GM20000 (cell line): ENCODE results near the gene KCTD3.

Experiments
- DNase-seq: peaks from one replicate; pipeline ENCODE4 v3.0.0; 2012; ENCODE audit warnings: low spot score
- TF ChIP-seq, protein P1 (sequence below): IDR thresholded peaks from 2 replicates; pipeline ENCODE4 v1.5.1; 2012; ENCODE audit warnings: mild to moderate bottlenecking, control low read depth; ENCODE audit errors: extremely low read depth, missing control alignments

Gene KCTD3

DNA sequence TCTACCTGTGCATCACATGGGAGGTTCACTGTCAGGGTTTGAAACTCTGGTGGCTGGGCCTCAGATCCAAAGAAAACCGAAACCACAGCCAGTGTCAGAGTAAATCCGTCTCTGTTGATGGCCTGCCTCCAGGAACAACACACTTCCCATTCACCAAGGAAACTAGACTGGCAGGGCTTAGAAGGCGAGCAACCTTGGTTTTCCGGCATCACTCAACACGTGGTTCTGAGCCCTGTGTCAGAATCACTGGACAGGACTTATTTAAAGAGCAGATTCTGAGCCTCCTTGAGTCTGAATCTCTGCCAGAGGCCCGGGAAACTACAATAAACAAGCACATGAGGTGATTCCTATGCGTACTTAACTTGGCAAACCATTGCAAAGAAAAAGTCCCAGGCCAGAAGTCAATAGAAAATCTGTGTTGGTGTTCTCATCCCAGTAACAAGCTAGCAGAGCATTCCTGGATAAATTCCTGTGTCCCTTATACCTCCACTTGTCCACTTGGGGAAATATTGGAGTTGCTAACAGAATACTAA lies 70.0 kb downstream of the KCTD3 start:
- no peak for DNase-seq
- TF ChIP-seq, protein P1, sequence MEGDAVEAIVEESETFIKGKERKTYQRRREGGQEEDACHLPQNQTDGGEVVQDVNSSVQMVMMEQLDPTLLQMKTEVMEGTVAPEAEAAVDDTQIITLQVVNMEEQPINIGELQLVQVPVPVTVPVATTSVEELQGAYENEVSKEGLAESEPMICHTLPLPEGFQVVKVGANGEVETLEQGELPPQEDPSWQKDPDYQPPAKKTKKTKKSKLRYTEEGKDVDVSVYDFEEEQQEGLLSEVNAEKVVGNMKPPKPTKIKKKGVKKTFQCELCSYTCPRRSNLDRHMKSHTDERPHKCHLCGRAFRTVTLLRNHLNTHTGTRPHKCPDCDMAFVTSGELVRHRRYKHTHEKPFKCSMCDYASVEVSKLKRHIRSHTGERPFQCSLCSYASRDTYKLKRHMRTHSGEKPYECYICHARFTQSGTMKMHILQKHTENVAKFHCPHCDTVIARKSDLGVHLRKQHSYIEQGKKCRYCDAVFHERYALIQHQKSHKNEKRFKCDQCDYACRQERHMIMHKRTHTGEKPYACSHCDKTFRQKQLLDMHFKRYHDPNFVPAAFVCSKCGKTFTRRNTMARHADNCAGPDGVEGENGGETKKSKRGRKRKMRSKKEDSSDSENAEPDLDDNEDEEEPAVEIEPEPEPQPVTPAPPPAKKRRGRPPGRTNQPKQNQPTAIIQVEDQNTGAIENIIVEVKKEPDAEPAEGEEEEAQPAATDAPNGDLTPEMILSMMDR, result no peak

DNA sequence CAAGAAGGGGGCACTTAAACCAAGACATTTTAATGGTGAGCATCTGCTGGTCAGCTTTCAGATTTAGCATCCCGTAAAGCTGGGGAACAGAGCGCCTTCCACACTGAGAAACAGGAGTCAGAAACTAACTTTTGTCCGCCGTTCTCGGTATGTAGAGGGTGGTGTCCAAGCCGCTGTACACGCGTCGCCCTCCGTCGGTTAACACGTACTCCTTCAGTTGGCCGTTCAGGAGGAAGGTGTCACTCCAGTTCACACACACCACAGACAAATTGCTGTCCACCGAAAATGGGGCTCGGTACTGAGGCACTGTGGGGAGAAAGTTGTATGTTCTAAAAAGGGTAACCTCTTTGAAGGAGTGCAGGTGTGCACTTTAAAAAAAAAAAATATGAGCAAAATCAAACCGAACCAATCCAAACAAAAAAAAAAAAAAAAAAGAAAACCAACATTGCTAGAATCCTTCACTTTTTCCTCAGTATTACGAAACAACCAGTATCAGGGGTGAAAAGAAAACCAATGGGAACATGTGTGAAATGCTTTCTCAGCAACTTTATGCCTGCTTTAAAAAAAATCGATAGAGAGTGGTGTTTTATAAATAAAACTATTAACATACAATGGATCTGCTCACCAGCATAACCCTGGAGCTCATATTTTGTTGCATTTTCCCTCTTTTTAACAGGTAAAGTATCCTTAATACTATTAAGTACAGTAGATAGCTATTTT lies 73.5 kb downstream of the KCTD3 start:
- no peak for DNase-seq
- TF ChIP-seq, protein P1, result no peak

DNA sequence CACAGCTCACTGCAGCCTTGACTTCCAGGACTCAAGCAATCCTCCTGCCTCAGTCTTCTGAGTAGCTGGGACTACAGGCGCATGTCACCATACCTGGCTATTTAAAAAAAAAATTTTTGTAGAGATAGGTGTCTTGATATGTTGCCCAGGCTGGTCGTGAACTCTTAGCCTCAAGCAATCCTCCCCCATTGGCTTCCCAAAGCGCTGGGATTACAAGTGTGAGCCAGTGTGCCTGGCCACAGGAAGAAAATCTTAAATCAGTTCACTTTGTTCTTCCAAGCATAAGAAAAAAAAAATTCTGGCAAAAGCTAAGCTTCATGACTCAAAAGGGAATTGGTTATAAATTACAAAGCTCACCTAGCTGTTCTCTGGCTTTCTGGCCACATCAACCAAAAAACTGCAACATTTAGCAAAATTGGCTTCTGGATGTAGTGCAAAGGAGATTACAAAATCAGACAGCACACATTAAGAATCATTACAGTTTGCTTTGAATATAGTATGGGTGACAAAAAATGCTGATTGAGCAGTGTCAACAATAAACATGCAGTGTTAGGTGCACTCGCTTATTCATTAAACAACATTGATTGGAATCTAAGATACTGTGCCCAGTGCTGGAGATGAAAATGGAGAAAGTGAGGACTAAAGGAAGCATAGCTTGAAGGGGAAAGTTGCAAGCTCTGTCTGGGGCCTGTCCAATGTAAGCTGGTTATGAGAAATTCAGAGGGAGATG lies 76.7 kb downstream of the KCTD3 start:
- TF ChIP-seq, protein P1, result no peak
- no peak for DNase-seq

DNA sequence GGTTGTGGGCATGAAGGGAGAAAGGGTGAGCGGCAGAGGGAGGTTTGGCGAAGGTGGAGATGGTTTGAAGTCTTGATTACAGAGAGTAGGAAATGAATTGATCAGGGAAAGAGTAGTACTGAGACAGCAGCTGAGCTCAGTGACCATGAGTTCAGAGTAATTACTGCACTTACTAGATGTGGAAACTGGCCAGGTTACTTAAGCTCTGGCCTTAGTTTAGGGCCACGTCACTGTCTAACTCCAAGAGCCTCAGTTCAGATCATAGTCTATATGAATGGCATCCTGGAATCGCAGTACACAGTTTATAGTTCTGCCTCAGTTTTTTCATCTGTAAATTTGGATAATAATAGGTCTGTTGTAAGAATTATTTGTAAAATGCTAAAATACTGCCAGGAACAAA lies 78.1 kb downstream of the KCTD3 start:
- DNase-seq, result no peak
- TF ChIP-seq, protein P1, result no peak

DNA sequence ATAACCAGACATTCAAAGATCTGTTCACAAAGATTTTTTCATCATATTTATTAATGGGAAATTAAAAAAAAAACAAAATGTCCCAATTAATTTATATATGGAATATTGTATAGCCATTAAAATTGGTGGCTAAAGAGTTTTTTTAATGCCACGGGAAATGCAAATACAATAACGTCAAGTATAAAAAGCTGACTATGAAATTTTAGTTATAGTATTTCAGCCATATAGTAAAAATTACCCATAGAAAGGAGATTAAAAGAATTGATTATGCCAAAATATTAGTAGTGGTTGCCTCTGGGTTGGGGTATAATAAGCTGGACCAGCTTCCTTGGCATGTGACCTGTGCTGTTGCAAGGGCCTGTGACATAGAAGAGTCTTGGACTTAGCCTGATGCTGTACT lies 78.8 kb downstream of the KCTD3 start:
- TF ChIP-seq, protein P1, result no peak
- DNase-seq, result no peak

DNA sequence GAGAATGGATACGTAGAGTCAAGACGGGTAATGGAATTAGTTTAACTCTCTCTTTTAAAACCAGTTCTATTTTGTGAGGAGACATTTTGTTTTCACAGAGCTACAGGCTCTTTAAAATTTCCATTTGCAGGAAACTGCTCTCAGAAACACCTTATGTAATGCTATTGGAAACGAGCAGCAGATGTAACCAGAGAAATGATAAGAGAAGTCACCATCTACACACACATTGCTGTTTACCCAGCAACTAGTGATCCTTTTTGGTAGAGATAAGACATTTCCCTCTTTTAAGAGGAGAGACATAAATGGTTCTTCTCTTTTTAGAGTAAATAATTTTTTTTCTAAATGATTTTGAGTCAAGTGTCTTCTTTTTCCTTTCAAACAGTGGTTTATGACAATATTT lies 80.6 kb downstream of the KCTD3 start:
- DNase-seq, result no peak
- TF ChIP-seq, protein P1, result no peak

DNA sequence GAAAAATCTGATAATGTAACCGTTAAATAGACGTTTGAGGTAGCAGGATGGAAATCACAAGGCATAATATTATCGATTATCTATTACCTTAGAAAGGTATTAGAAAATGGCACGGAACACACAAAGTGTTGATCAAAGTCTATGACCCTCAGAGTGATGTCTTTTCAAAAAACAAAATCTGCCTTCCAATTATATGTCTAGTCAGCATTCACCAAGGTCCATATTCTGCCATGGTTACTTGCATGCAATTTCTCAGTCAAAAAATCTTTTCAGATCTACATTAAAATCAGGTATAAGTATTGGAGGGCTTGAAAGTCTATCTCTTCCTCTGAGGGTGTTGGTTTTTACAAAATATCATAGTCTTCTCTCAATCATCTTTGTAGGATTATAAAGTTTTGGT lies 81.9 kb downstream of the KCTD3 start:
- DNase-seq, result no peak
- TF ChIP-seq, protein P1, result no peak
